Muscle layer of colon (tissue), 2 donors: Measurements from ENCODE around the gene MYLK.
"Not testable (repeated sequence)": the region's sequence is repeated elsewhere in the genome, so short reads cannot be mapped to it uniquely, and the experiment has no call there.

Experiments used
- H3K27ac ChIP-seq: one replicate; pipeline ENCODE4 v1.7.0; 2013; ENCODE audit warnings: low read depth, mild to moderate bottlenecking, low read length, moderate library complexity
- H3K27me3 ChIP-seq, 2 donors: one replicate each; pipeline ENCODE4 v1.7.0; 2013; ENCODE audit warnings: low read length in 2 of 2, mild to moderate bottlenecking in 2 of 2; ENCODE audit not compliant: insufficient read depth in 2 of 2, control insufficient read depth in 1 of 2
- H3K36me3 ChIP-seq: one replicate; pipeline ENCODE4 v1.7.0; 2013; ENCODE audit warnings: mild to moderate bottlenecking, low read length; ENCODE audit not compliant: insufficient read depth
- H3K4me1 ChIP-seq: one replicate; pipeline ENCODE4 v1.7.0; 2013; ENCODE audit warnings: mild to moderate bottlenecking, low read length; ENCODE audit not compliant: insufficient read depth
- H3K4me3 ChIP-seq, 2 donors: one replicate each; pipeline ENCODE4 v1.7.0; 2013; ENCODE audit warnings: low read length in 2 of 2, low read depth in 1 of 2, mild to moderate bottlenecking in 1 of 2, moderate library complexity in 1 of 2
- H3K9ac ChIP-seq: one replicate; pipeline ENCODE4 v1.7.0; 2013; ENCODE audit warnings: low read length
- H3K9me3 ChIP-seq: one replicate; pipeline ENCODE4 v1.7.0; 2013; ENCODE audit warnings: mild to moderate bottlenecking, low read length
- donor health status: abdominal sarcoma.
- donor health status: Adenocarcinoma of cecum.

Gene MYLK

GRCh38 chr3:123623346-123623880, 260.7 kb downstream of the MYLK start:
- no peak overlapping the region for H3K9ac ChIP-seq
- H3K36me3 ChIP-seq: peaks cover 61% of the 10 kb centered on the region
- H3K4me1 ChIP-seq: peaks cover 44% of the 10 kb centered on the region
- no peak overlapping the region for H3K4me3 ChIP-seq
- no peaks in the 10 kb centered on the region for H3K27me3 ChIP-seq
- peak overlapping the region; percentile 27 for H3K27ac ChIP-seq
- no peaks in the 10 kb centered on the region for H3K9me3 ChIP-seq

DNA sequence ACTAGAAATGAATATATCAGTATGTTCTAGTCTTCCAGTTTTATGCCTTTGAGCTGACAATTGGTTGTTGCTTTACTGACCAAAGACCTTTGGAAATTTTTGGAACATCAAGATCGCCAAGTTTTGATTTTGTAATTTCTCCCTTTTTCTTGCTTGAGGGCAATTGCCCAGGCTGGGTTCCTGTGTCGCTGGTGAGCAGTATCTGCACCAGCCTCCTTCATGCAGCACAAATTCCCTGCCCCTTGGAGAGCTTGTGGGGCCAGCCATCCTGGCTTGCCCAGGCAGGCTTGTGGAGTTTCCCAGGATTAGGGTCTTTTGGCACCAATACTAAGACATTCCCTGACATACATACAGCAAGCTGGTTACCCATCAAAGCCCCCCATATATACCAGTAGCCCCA, 261.4 kb downstream of the MYLK start:
- H3K36me3 ChIP-seq: peaks cover 68% of the 10 kb centered on the region
- H3K27ac ChIP-seq: peak overlapping the region; percentile 95
- peaks cover 38% of the 10 kb centered on the region for H3K4me1 ChIP-seq
- H3K4me3 ChIP-seq: no peak overlapping the region
- H3K9ac ChIP-seq: no peak overlapping the region
- no peaks in the 10 kb centered on the region for H3K9me3 ChIP-seq
- no peaks in the 10 kb centered on the region for H3K27me3 ChIP-seq

- Histone ChIP-seq H3K9me3 (no peaks in the 10 kb centered on the region), H3K27me3 (no peaks in the 10 kb centered on the region), H3K9ac (peak overlapping the region; percentile 17), H3K36me3 (peaks cover 70% of the 10 kb centered on the region), H3K4me1 (peaks cover 38% of the 10 kb centered on the region), H3K27ac (peak overlapping the region; percentile 95), H3K4me3 (peak overlapping the region in 1 of 2 donors; percentile 98)
These were observed 262.3 kb downstream of the MYLK start for GRCh38 chr3:123621850-123622189.

DNA sequence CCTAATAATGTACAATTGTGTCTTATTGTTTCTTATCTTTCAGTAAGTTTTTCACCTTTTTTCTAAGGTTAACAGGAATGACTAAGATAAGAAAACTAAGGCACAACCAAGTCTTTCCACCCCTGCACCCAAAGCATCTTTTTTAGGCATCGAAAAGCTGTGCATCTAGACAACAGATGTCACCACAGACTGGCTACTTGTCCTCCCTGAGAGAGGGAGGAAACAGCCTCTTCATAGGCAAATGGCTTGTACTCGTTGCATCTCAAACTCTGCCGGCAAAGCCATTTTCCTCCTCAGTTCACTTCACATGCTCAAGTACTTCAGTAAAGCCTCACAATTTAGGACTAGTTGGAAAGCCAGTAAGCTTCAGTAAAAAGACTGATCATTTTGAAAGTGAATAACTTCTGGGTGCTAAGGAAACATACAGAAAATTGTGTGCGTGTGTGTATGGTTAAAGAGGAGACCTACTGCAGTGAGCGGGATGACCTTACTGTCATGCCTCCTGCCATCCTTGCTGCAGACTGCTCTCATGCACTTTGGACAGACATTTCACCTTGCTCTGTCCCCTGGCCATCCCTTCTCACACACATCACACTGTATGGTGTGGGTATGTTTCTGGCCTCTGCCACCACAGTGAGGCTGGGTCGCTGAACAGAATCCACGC, 262.8 kb downstream of the MYLK start:
- peak overlapping the region in 1 of 2 donors; percentile 98 for H3K4me3 ChIP-seq
- no peaks in the 10 kb centered on the region for H3K9me3 ChIP-seq
- peak overlapping the region; percentile 17 for H3K9ac ChIP-seq
- H3K36me3 ChIP-seq: peaks cover 66% of the 10 kb centered on the region
- no peaks in the 10 kb centered on the region for H3K27me3 ChIP-seq
- H3K4me1 ChIP-seq: peaks cover 38% of the 10 kb centered on the region
- H3K27ac ChIP-seq: peak overlapping the region; percentile 95

DNA sequence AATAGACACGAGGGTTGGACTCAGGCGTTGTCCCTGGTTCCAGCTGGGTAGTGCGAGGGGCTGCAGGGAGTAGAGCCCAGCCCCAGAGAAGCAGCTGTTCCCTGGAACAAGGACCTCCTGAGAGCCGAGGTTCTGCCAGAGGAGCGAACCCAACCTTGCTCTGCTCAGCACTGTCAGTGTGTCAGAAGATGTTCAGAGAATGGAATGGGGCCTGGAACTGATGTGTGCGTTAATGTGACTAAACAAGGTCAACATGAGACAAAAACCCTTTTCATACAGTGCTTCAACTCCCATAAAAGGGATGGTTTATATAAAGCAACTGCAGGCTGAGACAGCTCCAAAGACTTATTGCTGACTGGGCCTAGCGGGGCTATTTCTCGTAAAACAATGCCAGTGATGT, 263.8 kb downstream of the MYLK start:
- H3K9me3 ChIP-seq: no peaks in the 10 kb centered on the region
- H3K4me3 ChIP-seq: peak overlapping the region; percentile 81 to 98
- H3K9ac ChIP-seq: peak overlapping the region; percentile 96
- H3K27ac ChIP-seq: peak overlapping the region; percentile 95
- peaks cover 59% of the 10 kb centered on the region for H3K36me3 ChIP-seq
- no peaks in the 10 kb centered on the region for H3K27me3 ChIP-seq
- peaks cover 38% of the 10 kb centered on the region for H3K4me1 ChIP-seq

GRCh38 chr3:123618768-123619484, 265.2 kb downstream of the MYLK start:
- Histone ChIP-seq H3K27me3 (no peaks in the 10 kb centered on the region), H3K4me1 (peaks cover 35% of the 10 kb centered on the region), H3K27ac (peak overlapping the region; percentile 95), H3K4me3 (peak overlapping the region; percentile 81 to 98), H3K9me3 (no peaks in the 10 kb centered on the region), H3K36me3 (peaks cover 49% of the 10 kb centered on the region), H3K9ac (peak overlapping the region; percentile 96)

GRCh38 chr3:123618076-123618708, 265.9 kb downstream of the MYLK start:
- no peaks in the 10 kb centered on the region for H3K9me3 ChIP-seq
- H3K27me3 ChIP-seq: no peaks in the 10 kb centered on the region
- H3K4me3 ChIP-seq: peak overlapping the region; percentile 81 to 98
- peak overlapping the region; percentile 96 for H3K9ac ChIP-seq
- peaks cover 51% of the 10 kb centered on the region for H3K36me3 ChIP-seq
- peaks cover 30% of the 10 kb centered on the region for H3K4me1 ChIP-seq
- H3K27ac ChIP-seq: peak overlapping the region; percentile 95

- Histone ChIP-seq H3K4me3 (peak overlapping the region; percentile 35 to 98), H3K4me1 (peaks cover 28% of the 10 kb centered on the region), H3K9me3 (no peaks in the 10 kb centered on the region), H3K36me3 (peaks cover 56% of the 10 kb centered on the region), H3K9ac (no peak overlapping the region), H3K27ac (peak overlapping the region; percentile 23), H3K27me3 (no peaks in the 10 kb centered on the region)
These were observed 267.5 kb downstream of the MYLK start for GRCh38 chr3:123616593-123616992.

- Histone ChIP-seq H3K4me1 (peaks cover 21% of the 10 kb centered on the region), H3K36me3 (peaks cover 52% of the 10 kb centered on the region), H3K27ac (peak overlapping the region; percentile 60)
These were observed 270.6 kb downstream of the MYLK start for GRCh38 chr3:123613543-123613942.

GRCh38 chr3:123611674-123612073, 272.5 kb downstream of the MYLK start:
- not testable (repeated sequence) for H3K4me3 ChIP-seq
- H3K36me3 ChIP-seq: peaks cover 35% of the 10 kb centered on the region

More at GRCh38 chr3:123613543-123613942, 270.6 kb downstream of the MYLK start:
- Histone ChIP-seq H3K9ac (no peak overlapping the region), H3K27me3 (no peaks in the 10 kb centered on the region), H3K4me3 (no peak overlapping the region), H3K9me3 (no peaks in the 10 kb centered on the region)

GRCh38 chr3:123611082-123611481, 273.1 kb downstream of the MYLK start:
- no peak overlapping the region for H3K27ac ChIP-seq
- peaks cover 35% of the 10 kb centered on the region for H3K36me3 ChIP-seq
- H3K9me3 ChIP-seq: no peaks in the 10 kb centered on the region
- peaks cover 21% of the 10 kb centered on the region for H3K4me1 ChIP-seq
- H3K4me3 ChIP-seq: no peak overlapping the region
- no peak overlapping the region for H3K9ac ChIP-seq
- no peaks in the 10 kb centered on the region for H3K27me3 ChIP-seq

More at GRCh38 chr3:123611674-123612073, 272.5 kb downstream of the MYLK start:
- H3K27me3 ChIP-seq, H3K9me3 ChIP-seq, H3K9ac ChIP-seq: not testable (repeated sequence)
- Histone ChIP-seq H3K4me1 (peaks cover 21% of the 10 kb centered on the region), H3K27ac (peak overlapping the region; percentile 12)
